ENCODE measurements around the gene WDR54.

GRCh38 chr2:74472086-74472944, 50.8 kb downstream of the WDR54 start, which contains the start of gene MRPL53:
- TF ChIP-seq YY1 (IDR thresholded peaks at IDR 0.05; ENCODE audit: low read depth, low read length) (peak; percentile 97), MAX (IDR thresholded peaks at IDR 0.05; ENCODE audit: low read depth, low read length) (peak; percentile 78), JUNB (IDR thresholded peaks at IDR 0.05) (no peak), KAT2A (conservative IDR thresholded peaks at IDR 0.05; ENCODE audit: control insufficient read depth, low read depth, low read length) (no peak), SRF (IDR thresholded peaks at IDR 0.05; ENCODE audit: low read depth in 2 of 2, low read length in 2 of 2) (0 out of 4 replicates have a peak, but pooled peaks of 1 of the 2 experiments have one; percentile 56)
- TF ChIP-seq, protein P1, sequence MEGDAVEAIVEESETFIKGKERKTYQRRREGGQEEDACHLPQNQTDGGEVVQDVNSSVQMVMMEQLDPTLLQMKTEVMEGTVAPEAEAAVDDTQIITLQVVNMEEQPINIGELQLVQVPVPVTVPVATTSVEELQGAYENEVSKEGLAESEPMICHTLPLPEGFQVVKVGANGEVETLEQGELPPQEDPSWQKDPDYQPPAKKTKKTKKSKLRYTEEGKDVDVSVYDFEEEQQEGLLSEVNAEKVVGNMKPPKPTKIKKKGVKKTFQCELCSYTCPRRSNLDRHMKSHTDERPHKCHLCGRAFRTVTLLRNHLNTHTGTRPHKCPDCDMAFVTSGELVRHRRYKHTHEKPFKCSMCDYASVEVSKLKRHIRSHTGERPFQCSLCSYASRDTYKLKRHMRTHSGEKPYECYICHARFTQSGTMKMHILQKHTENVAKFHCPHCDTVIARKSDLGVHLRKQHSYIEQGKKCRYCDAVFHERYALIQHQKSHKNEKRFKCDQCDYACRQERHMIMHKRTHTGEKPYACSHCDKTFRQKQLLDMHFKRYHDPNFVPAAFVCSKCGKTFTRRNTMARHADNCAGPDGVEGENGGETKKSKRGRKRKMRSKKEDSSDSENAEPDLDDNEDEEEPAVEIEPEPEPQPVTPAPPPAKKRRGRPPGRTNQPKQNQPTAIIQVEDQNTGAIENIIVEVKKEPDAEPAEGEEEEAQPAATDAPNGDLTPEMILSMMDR (IDR thresholded peaks at IDR 0.05 in 2 of 3, conservative IDR thresholded peaks at IDR 0.05 in 1 of 3; ENCODE audit: control insufficient read depth in 2 of 3, extremely low read depth in 1 of 3, insufficient read depth in 1 of 3, low read depth in 3 of 3, low read length in 3 of 3): no peak

All from GM12878 (cell line).